GM23248 (cell line): ENCODE results near the gene CSRP2.

ENCODE experiments used
- EZH2 ChIP-seq: fragments of 200-600 bp; sonication (generic); IDR thresholded peaks from 2 replicates; pipeline ENCODE4 v1.6.1; 2018; ENCODE audit warnings: antibody characterized with exemption, mild to moderate bottlenecking; ENCODE audit not compliant: insufficient read depth, poor library complexity, severe bottlenecking
- EZH2phosphoT487 ChIP-seq: fragments of 200-600 bp; sonication (generic); IDR thresholded peaks from 2 replicates; pipeline ENCODE4 v1.6.1; 2018; ENCODE audit warnings: antibody characterized with exemption, moderate library complexity, mild to moderate bottlenecking, low read depth; ENCODE audit not compliant: insufficient read depth

GRCh38 chr12:76895796-76896195, 17.0 kb upstream of the CSRP2 start:
- TF ChIP-seq EZH2 (no peak), EZH2phosphoT487 (no peak)
